RKO (cell line): ENCODE data around the gene SUPT6H.
A peak's percentile ranks its signal among the peaks of the same experiment; 100 is the strongest.

Experiments used
- DNase-seq: peaks from one replicate; pipeline ENCODE4 v3.0.0-alpha.2; 2016; ENCODE audit warnings: low spot score

The SUPT6H gene

DNA sequence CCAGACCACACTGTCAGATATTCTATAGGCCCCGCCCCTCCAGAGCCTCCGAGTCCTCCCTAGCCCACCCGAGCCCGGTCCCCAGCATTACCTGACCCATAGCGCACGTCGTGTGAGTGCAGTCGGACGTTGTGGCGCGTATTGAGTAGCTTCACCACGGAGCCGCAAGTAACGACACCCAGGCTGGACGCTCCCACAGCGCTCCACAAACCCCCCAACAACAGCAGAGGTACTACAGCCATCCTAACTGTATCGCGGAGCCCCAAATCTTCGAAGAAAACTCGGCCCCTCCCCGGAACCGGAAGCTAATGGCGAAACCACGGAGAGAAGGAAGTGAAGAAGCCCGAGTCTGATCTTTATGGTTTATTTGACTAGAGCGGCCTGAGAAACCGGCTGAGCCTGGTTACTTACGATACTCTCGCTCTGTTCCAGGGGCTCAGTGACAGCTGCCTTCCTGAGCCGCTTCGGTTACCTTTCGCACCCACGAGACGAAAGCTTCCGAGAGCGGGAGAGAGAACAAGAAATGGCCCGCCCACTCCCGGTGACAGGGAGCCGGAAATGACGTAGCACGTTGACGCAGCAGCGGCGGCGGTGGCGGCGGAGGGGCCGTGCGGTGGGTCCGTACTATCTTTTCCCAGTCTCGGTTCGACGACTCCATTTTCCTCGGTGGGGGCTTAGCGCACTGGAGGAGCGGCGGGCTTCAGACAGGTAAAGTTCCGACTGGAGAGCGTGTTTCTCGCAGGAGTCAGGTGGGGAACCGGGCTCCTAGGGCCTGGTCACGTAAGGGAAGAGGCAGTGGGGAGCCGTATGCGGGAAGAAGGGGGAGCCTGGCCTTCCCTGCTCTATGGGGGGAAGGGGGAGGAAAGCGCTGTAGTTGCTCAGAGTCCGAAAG is at the start of gene SUPT6H, which contains the start of gene SDF2:
Gene SUPT6H, plus strand, starts transcription at position 571 of the 892 bp plus-strand sequence. CDS start 11,197 bp downstream, outside the sequence.
Gene SDF2, minus strand, starts transcription at position 272 of the 892 bp plus-strand sequence. Its CDS starts 30 bp downstream, at position 242.
- DNase-seq: peak; percentile 90

GRCh38 chr17:28612531-28612930 is 49.5 kb upstream of the SUPT6H start:
- DNase-seq: no peak

- DNase-seq: peak; percentile 18
These were observed 48.8 kb upstream of the SUPT6H start for GRCh38 chr17:28612936-28613872.

DNA sequence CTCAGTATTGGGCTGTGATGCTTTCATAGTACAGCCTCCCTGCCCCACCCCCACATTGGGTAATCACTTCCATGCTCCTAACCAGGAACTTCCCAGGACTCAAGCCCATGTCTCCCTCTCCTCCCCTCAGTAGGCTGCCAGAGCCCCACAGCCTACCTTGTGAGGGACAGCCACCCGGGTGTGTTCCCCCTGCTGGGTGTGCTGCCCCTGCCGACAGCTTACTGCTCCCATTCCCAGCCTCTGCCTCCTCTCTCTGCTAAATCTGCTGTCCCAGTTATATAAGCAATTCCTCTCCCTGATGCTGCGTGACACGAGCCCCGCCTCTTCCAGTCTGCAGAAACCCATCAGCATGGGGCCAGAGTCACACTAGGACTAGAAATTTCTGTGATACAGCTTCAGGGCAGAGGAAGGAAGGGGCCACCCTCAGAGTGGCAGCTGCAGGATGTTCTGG is 48.0 kb upstream of the SUPT6H start, which contains the start of gene RSKR:
Gene RSKR, minus strand, starts transcription at position 255 of the 451 bp plus-strand sequence. Its CDS starts 24 bp downstream, at position 231.
- no peak for DNase-seq

DNA sequence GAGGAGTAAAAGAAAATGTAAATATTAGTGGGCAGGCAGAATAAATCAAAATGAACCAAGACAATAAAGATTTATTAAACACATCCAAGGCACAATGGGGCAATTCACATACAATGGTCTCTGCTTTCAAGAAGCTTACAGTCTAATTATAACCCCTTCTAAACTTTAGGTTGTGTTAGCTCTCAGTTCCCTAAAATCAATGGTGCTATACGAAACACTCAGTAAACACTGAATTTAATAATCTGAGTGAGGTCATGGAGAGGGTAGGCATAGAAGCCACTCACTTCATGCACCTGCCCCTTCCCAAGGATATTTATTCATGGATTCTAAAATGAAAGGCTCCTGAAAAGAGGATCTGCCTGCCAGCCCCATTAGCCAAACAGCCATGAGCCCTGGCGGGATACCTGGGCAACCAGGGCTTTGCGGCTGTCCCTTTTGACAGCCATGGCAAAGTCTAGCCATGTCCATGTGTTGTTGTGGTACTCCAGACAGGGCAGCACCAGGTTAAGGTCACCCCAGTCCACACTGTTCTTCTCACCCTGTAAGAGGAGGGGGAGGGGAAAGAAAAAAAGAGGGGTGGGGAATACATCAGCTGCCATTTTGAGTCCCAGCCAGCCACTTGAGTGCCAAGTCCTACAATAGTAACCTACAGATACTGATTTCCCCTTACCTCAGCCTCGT is 46.6 kb upstream of the SUPT6H start:
- no peak for DNase-seq

DNA sequence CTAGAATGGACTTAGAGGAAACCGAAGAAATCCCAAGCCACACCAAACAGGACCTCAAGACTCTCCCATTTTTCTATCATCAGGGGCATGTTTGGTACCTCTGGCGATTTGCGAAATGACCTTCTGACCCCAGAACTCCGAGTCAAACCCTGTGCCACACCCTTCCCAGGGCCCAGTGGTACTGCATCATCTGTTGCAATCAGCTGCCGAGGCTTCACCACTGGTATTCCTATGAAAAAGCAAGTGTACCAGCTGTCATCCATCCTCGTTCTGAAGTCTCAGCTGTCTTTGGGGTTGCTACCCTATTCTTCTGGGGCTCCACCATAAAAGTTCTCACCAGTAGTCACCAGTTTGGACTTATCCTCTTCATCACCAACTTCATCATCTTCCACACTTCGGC is 45.7 kb upstream of the SUPT6H start:
- DNase-seq: no peak

DNA sequence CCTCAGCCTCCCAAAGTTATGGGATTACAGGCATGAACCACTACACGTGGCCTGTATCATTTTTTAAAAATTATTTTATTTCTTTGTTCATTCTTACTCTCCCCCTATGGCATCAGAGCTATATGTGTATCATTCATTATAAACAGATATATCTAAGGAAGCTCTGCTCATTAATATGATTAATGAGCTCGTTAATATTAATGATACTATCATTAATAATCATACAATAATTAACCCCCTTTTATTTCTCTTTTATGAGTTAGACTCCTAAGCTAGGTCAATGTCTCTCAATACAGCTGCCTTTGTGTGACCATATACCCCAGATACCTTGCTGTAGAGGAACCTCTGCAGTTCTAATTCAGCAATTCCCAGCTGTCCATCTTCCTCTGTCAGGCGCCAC is 43.5 kb upstream of the SUPT6H start:
- DNase-seq: no peak

GRCh38 chr17:28620010-28620409 is 42.0 kb upstream of the SUPT6H start:
- no peak for DNase-seq

- DNase-seq: no peak
These were observed 39.8 kb upstream of the SUPT6H start for GRCh38 chr17:28622186-28622585.

GRCh38 chr17:28623696-28624095 is 38.3 kb upstream of the SUPT6H start:
- no peak for DNase-seq

GRCh38 chr17:28624148-28624547 is 37.9 kb upstream of the SUPT6H start:
- no peak for DNase-seq

DNA sequence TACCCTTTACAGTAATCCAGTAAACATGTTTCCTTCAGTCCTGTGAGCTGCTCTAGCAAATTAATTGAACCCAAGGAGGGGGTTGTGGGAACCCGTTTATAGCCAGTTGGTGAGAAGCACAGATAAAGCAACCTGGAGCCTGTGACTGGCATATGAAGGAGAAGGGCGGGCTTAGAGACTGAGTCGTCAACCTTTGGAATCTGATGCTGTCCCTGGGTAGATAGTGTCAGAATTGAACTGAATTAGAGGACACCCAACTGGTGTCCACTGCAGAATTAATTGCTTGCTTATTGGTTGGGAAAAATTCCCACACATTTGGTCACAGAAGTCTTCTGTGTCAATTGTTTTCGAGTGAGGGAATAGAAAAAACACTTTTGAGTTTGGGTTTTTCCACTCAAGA is 35.2 kb upstream of the SUPT6H start:
- no peak for DNase-seq

DNA sequence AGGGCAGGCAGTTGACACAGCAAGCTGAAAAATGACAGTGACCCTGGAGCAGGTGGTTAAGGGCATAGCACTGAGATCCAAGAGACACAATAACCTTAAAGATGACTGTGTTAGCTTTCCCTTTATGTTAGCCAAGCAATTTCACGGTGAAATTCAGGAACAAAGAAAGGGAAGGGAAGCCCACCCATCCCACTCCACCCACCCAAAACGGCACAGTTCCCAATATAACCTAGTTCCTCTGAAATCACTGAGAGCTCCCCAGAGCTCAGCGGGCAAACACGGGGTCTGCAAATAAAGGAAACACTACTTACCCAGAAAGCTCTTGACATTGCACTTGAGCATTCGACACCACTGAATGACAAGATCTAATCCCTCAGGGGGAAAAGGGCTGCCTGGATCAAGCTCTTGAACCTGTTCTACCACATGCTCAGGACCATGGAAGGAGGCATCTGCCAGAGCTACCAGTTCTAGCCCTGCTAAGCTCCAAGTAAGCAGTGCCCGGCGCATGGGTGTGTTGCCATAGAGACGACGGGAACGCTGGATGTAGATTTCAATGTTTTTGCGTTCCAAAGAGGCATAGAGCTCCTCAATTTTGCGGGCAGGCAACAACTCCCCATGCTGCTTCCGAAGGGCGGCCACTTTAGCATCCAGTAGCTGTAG is 27.7 kb upstream of the SUPT6H start:
- no peak for DNase-seq

DNA sequence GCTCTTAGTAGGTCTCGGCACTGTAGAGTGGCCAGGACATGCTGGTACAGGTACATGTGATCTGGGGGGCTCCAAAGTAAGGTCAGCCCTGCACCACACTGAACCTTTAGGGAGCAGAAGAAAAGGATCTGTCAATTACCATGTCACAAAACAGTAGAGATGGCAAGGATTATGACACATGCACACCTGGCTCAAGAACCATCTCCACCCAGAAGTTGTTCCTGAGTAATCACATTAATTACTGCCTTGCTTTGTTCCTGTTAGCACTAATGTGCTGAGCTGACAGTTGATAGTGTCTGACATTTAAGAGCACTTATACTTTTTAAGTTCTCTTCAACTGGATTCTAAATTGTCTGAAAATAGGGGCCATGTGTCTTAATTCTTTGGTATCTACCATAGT is 26.5 kb upstream of the SUPT6H start:
- DNase-seq: no peak

- DNase-seq: no peak
These were observed 20.4 kb upstream of the SUPT6H start for GRCh38 chr17:28641579-28641978.

DNA sequence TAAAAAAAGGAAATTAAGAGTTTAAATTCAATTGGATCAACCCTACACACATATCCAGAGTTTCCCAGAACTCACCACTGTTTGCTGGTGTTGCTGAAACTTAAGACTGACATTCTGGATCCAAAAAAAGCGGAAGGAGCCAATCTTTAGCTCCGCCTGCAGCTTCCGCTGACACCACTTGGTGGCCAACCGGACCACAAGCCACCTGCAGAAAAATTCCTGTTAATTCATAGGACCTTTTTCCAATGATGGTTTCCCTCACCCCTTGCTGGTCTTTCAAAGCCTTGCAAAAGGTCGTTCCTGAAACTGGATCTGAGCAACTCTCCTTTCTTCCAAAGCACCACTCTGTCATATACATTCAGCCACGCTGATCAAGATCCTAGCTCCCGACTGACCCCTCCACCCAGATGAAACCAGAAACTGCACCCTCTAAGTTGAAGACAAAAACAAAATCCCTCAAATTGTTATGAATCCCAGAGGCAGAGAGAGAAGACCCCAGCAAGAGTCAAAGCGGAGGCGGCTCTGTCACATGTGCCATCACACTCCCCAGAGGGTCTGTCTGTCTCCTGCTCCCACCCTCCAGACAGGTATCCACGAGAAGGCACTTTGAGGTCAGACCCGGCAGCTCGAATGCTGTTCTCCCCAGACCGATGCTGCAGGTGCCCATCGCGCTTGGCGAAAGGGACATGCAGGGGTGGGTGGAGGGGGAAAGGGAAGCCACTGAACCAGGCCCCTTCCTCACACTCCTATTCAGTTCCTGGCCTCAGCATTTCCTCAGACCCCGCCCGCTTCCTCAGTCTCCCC is 17.8 kb upstream of the SUPT6H start:
- DNase-seq: peak; percentile 83

DNA sequence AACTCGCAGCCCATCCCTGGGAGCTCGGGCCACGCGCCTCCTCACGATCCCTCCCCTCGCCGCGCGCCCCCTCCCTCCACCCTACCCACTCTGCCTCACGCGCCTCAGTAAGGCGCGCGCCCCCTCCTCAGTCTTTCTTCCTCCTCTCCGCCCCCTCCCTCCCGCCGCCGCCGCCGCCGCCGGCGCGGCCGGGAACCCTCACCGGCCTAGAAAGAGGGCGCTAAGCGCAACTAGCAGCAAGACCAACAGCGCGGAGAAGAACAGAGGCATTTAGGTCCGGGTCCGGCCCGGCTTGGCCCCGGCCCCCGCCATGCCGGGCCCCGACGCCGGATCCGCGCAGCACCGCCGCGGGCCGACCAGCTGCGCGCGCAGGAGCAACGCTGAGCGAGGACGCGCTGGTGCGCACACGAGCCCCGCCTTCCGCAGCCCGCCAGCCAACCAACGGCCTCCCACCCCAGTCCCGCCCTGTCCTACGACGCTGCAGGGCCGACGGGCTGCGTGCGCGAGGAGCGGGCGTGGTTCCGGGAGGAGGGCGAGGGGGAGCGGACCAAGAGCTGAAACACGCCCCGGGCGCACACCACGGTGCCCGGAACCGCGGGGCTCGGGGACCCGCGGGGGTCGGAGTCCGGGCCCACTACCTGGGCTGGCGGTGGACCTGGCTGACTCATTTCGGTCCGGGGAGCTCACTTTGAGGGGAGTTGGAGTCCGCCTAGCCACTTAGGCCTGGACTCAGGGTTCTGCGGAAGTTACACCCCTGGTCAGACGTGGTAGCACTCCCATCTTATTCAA is 17.0 kb upstream of the SUPT6H start, which contains the start of gene BLTP2:
Gene BLTP2, minus strand, starts transcription at position 372 of the 789 bp plus-strand sequence. Its CDS starts 102 bp downstream, at position 270.
- DNase-seq: peak; percentile 94

- DNase-seq: no peak
These were observed 16.4 kb upstream of the SUPT6H start for GRCh38 chr17:28645576-28645939.

- no peak for DNase-seq
These were observed 15.8 kb upstream of the SUPT6H start for GRCh38 chr17:28646039-28646754.
